ENCODE results near the gene HOPX.

DNA sequence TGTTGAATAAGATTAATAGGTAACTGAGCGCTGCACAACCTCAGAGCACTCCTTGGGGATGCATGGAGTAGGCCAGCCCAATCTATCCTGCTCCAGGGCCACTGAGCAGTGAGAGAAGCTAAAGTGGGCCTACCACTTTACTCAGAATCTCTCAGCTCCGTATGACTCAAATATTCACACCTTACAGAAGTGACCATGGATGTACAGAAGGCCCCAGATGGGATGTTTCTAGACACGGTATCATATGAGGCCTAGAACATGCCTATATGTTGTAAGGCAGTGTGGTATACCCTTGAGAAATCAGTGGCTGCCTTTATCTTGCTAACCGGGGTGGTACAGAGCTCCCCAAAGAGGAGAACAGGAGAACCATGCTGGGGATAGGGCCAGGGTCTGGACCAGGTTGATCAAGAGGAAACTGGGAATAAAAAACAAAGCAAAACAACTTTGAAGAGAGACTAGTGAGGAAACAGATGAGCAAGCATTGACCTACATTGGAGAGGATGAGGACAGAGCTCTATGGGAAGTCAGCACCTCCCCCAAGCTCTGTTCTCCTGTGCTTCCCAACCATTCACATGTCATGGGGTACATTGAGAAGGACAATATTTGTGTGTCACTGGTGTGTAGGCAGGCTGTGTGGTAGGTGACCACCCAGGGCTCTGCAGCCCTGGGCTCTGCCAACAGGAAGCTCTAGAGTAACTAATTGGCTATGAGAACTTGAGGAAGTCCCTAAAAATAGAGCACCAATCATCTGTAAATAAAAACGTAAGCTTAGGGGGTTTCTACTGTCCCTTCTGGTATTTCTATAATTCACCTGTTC lies 31.4 kb downstream of the HOPX start:
- TF ChIP-seq, protein P1, sequence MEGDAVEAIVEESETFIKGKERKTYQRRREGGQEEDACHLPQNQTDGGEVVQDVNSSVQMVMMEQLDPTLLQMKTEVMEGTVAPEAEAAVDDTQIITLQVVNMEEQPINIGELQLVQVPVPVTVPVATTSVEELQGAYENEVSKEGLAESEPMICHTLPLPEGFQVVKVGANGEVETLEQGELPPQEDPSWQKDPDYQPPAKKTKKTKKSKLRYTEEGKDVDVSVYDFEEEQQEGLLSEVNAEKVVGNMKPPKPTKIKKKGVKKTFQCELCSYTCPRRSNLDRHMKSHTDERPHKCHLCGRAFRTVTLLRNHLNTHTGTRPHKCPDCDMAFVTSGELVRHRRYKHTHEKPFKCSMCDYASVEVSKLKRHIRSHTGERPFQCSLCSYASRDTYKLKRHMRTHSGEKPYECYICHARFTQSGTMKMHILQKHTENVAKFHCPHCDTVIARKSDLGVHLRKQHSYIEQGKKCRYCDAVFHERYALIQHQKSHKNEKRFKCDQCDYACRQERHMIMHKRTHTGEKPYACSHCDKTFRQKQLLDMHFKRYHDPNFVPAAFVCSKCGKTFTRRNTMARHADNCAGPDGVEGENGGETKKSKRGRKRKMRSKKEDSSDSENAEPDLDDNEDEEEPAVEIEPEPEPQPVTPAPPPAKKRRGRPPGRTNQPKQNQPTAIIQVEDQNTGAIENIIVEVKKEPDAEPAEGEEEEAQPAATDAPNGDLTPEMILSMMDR (IDR thresholded peaks at IDR 0.05) = no peak
- no peak for TF ChIP-seq ZFX (IDR thresholded peaks at IDR 0.05; ENCODE audit: borderline replicate concordance)
